ENCODE results near the gene GRB14.

GRB14 gene

GRCh38 chr2:164561991-164562390 is 59.3 kb downstream of the GRB14 start:
- H3K4me3 Mint-ChIP-seq, result no peak overlapping the region

GRCh38 chr2:164561416-164561815 is 59.9 kb downstream of the GRB14 start:
- no peak for TF ChIP-seq CTCF (IDR thresholded peaks at IDR 0.05; ENCODE audit: unreplicated experiment in 3 of 3)
- Mint-ChIP-seq H3K4me1 (peaks cover 22% of the 10 kb centered on the region), H3K4me3 (no peak overlapping the region), H3K9me3 (no peaks in the 10 kb centered on the region), H3K27ac (peak overlapping the region in 1 of 3 experiments; percentile 19), H3K27me3 (ENCODE audit: low read depth) (no peaks in the 10 kb centered on the region), H3K36me3 (ENCODE audit: low read depth) (no peaks in the 10 kb centered on the region)

More at GRCh38 chr2:164561991-164562390, 59.3 kb downstream of the GRB14 start:
- peak overlapping the region in 2 of 3 experiments; percentile 19 to 32 for H3K27ac Mint-ChIP-seq
- no peaks in the 10 kb centered on the region for H3K36me3 Mint-ChIP-seq (ENCODE audit: low read depth)
- H3K27me3 Mint-ChIP-seq (ENCODE audit: low read depth), result no peaks in the 10 kb centered on the region
- no peaks in the 10 kb centered on the region for H3K9me3 Mint-ChIP-seq
- TF ChIP-seq CTCF (IDR thresholded peaks at IDR 0.05; ENCODE audit: unreplicated experiment in 3 of 3), result no peak
- peaks cover 22% of the 10 kb centered on the region for H3K4me1 Mint-ChIP-seq

- Mint-ChIP-seq H3K27ac (no peak overlapping the region), H3K4me1 (peaks cover 22% of the 10 kb centered on the region)
These were observed 60.4 kb downstream of the GRB14 start for GRCh38 chr2:164560902-164561301.

GRCh38 chr2:164560181-164560792 is 61.0 kb downstream of the GRB14 start:
- no peak overlapping the region for H3K4me3 Mint-ChIP-seq
- H3K27ac Mint-ChIP-seq, result no peak overlapping the region
- H3K4me1 Mint-ChIP-seq, result peaks cover 22% of the 10 kb centered on the region
- H3K9me3 Mint-ChIP-seq, result no peaks in the 10 kb centered on the region
- no peaks in the 10 kb centered on the region for H3K27me3 Mint-ChIP-seq (ENCODE audit: low read depth)
- peak; percentile 75 to 87 (median 78) for TF ChIP-seq CTCF (IDR thresholded peaks at IDR 0.05; ENCODE audit: unreplicated experiment in 3 of 3)
- H3K36me3 Mint-ChIP-seq (ENCODE audit: low read depth), result no peaks in the 10 kb centered on the region

More at GRCh38 chr2:164560902-164561301, 60.4 kb downstream of the GRB14 start:
- Mint-ChIP-seq H3K4me3 (no peak overlapping the region), H3K36me3 (ENCODE audit: low read depth) (no peaks in the 10 kb centered on the region), H3K9me3 (no peaks in the 10 kb centered on the region), H3K27me3 (ENCODE audit: low read depth) (no peaks in the 10 kb centered on the region)
- no peak for TF ChIP-seq CTCF (IDR thresholded peaks at IDR 0.05; ENCODE audit: unreplicated experiment in 3 of 3)

GRCh38 chr2:164558450-164558849 is 62.8 kb downstream of the GRB14 start:
- Mint-ChIP-seq H3K9me3 (no peaks in the 10 kb centered on the region), H3K27ac (peak overlapping the region; percentile 5 to 11 (median 8)), H3K36me3 (ENCODE audit: low read depth) (no peaks in the 10 kb centered on the region), H3K4me1 (peaks cover 22% of the 10 kb centered on the region), H3K4me3 (no peak overlapping the region), H3K27me3 (ENCODE audit: low read depth) (no peaks in the 10 kb centered on the region)
- TF ChIP-seq CTCF (IDR thresholded peaks at IDR 0.05; ENCODE audit: unreplicated experiment in 3 of 3), result no peak

GRCh38 chr2:164554487-164554886 is 66.8 kb downstream of the GRB14 start:
- Mint-ChIP-seq H3K9me3 (no peaks in the 10 kb centered on the region), H3K36me3 (ENCODE audit: low read depth) (peaks cover 5% of the 10 kb centered on the region), H3K4me1 (peaks cover 7% of the 10 kb centered on the region), H3K4me3 (no peak overlapping the region), H3K27me3 (ENCODE audit: low read depth) (no peaks in the 10 kb centered on the region), H3K27ac (no peak overlapping the region)
- no peak for TF ChIP-seq CTCF (IDR thresholded peaks at IDR 0.05; ENCODE audit: unreplicated experiment in 3 of 3)
